Loucy (cell line): ENCODE results near the gene CLDN5.

ENCODE experiments used
- H2AFZ ChIP-seq: fragments of 200-600 bp; sonication (generic); 2 replicates; pipeline ENCODE4 v1.6.0; 2016; ENCODE audit warnings: antibody characterized with exemption, mild to moderate bottlenecking, low read length, moderate library complexity
- H3F3A ChIP-seq: fragments of 200-600 bp; 2 replicates; pipeline ENCODE4 v1.6.0; 2016; ENCODE audit warnings: antibody characterized with exemption, low read depth, mild to moderate bottlenecking
- H3K27me3 ChIP-seq: fragments of 200-600 bp; sonication (generic); 2 replicates; pipeline ENCODE4 v1.6.1; 2014; ENCODE audit warnings: low read length, mild to moderate bottlenecking; ENCODE audit not compliant: insufficient read depth, poor library complexity, severe bottlenecking
- H3K36me3 ChIP-seq: fragments of 200-600 bp; sonication (generic); 2 replicates; pipeline ENCODE4 v1.6.1; 2016; ENCODE audit warnings: low read length; ENCODE audit not compliant: insufficient read depth
- H3K4me1 ChIP-seq: fragments of 200-600 bp; sonication (generic); 2 replicates; pipeline ENCODE4 v1.5.1; 2014; ENCODE audit warnings: low read length, mild to moderate bottlenecking; ENCODE audit not compliant: insufficient read depth, poor library complexity, severe bottlenecking
- H3K4me2 ChIP-seq: fragments of 200-600 bp; sonication (generic); 2 replicates; pipeline ENCODE4 v1.6.0; 2014; ENCODE audit warnings: antibody characterized with exemption, low read length, low read depth, mild to moderate bottlenecking; ENCODE audit not compliant: poor library complexity, severe bottlenecking
- H3K4me3 ChIP-seq: fragments of 200-600 bp; sonication (generic); 2 replicates; pipeline ENCODE4 v1.5.1; 2014; ENCODE audit warnings: low read length, mild to moderate bottlenecking, mixed read lengths; ENCODE audit not compliant: poor library complexity, severe bottlenecking
- H3K79me2 ChIP-seq: fragments of 200-600 bp; sonication (generic); 2 replicates; pipeline ENCODE4 v1.6.1; 2014; ENCODE audit warnings: low read length; ENCODE audit not compliant: insufficient read depth
- H3K9ac ChIP-seq: fragments of 200-600 bp; sonication (generic); 2 replicates; pipeline ENCODE4 v1.6.0; 2014; ENCODE audit warnings: mild to moderate bottlenecking, low read depth, low read length, moderate library complexity; ENCODE audit not compliant: poor library complexity, severe bottlenecking
- H3K9me2 ChIP-seq: fragments of 200-600 bp; sonication (generic); replicated peaks from 2 replicates; pipeline ENCODE4 v1.6.1; 2016; ENCODE audit warnings: low read depth, low read length, mixed read lengths
- H3K9me3 ChIP-seq: fragments of 200-600 bp; sonication (generic); 2 replicates; pipeline ENCODE4 v1.6.1; 2014; ENCODE audit warnings: mild to moderate bottlenecking, antibody characterized with exemption, low read length, low read depth; ENCODE audit not compliant: insufficient read depth
- H4K20me1 ChIP-seq: fragments of 200-600 bp; sonication (generic); 2 replicates; pipeline ENCODE4 v1.6.0; 2014; ENCODE audit warnings: antibody characterized with exemption, low read length, mild to moderate bottlenecking; ENCODE audit not compliant: insufficient read depth, poor library complexity, severe bottlenecking
- CTCF ChIP-seq: fragments of 200-600 bp; sonication (generic); conservative IDR thresholded peaks from 2 replicates; pipeline ENCODE4 v1.5.1; 2014; ENCODE audit warnings: mild to moderate bottlenecking, antibody characterized with exemption, low read length
- EZH2phosphoT487 ChIP-seq: fragments of 200-600 bp; IDR thresholded peaks from 2 replicates; pipeline ENCODE4 v1.6.1; 2018; ENCODE audit warnings: antibody characterized with exemption, mild to moderate bottlenecking, moderate library complexity, borderline replicate concordance

The CLDN5 gene

GRCh38 chr22:19478901-19479354 lies 45.3 kb downstream of the CLDN5 start, which contains the start of gene UFD1:
Gene UFD1, minus strand, starts transcription at chr22:19479193. Its CDS starts 108 bp downstream, at chr22:19479085.
- no peak for TF ChIP-seq CTCF
- no peak for TF ChIP-seq EZH2phosphoT487
- Histone ChIP-seq H3K27me3 (no peaks in the 10 kb centered on the region), H3K9me2 (no peaks in the 10 kb centered on the region), H3K9me3 (no peaks in the 10 kb centered on the region), H3K4me1 (peaks cover 33% of the 10 kb centered on the region), H4K20me1 (peaks cover 25% of the 10 kb centered on the region), H2AFZ (peak within 1 kb of the TSS; percentile 99), H3K79me2 (peaks cover 81% of the 10 kb centered on the region), H3K4me3 (peak within 1 kb of the TSS; percentile 82), H3K36me3 (peaks cover 14% of the 10 kb centered on the region; the same call in 1 of the 2 replicates), H3K9ac (peak within 1 kb of the TSS; percentile 74), H3F3A (no peaks in the 10 kb centered on the region), H3K4me2 (peak within 1 kb of the TSS; percentile 89)

GRCh38 chr22:19478045-19478900 lies 45.9 kb downstream of the CLDN5 start:
- peaks cover 25% of the 10 kb centered on the region for H4K20me1 ChIP-seq
- no peaks in the 10 kb centered on the region for H3F3A ChIP-seq
- no peaks in the 10 kb centered on the region for H3K27me3 ChIP-seq
- H3K9ac ChIP-seq, result peak overlapping the region; percentile 74
- H2AFZ ChIP-seq, result peak overlapping the region; percentile 99
- peaks cover 33% of the 10 kb centered on the region for H3K4me1 ChIP-seq
- no peaks in the 10 kb centered on the region for H3K9me3 ChIP-seq
- peak overlapping the region; percentile 82 for H3K4me3 ChIP-seq
- peaks cover 74% of the 10 kb centered on the region for H3K79me2 ChIP-seq
- H3K9me2 ChIP-seq, result no peaks in the 10 kb centered on the region
- peaks cover 14% of the 10 kb centered on the region; the same call in 1 of the 2 replicates for H3K36me3 ChIP-seq
- H3K4me2 ChIP-seq, result peak overlapping the region; percentile 89
- TF ChIP-seq CTCF, result no peak

- no peak overlapping the region for H2AFZ ChIP-seq
- H4K20me1 ChIP-seq, result peaks cover 25% of the 10 kb centered on the region
- H3K27me3 ChIP-seq, result no peaks in the 10 kb centered on the region
- H3K9me3 ChIP-seq, result no peaks in the 10 kb centered on the region
- no peaks in the 10 kb centered on the region for H3F3A ChIP-seq
- peak overlapping the region; percentile 82 for H3K4me3 ChIP-seq
- H3K9ac ChIP-seq, result peak overlapping the region; percentile 74
- TF ChIP-seq CTCF (peak; percentile 57), EZH2phosphoT487 (no peak)
- peaks cover 33% of the 10 kb centered on the region for H3K4me1 ChIP-seq
- H3K9me2 ChIP-seq, result no peaks in the 10 kb centered on the region
- peaks cover 11% of the 10 kb centered on the region; the same call in 1 of the 2 replicates for H3K36me3 ChIP-seq
- peak overlapping the region; percentile 89 for H3K4me2 ChIP-seq
- peaks cover 69% of the 10 kb centered on the region for H3K79me2 ChIP-seq
Measured at GRCh38 chr22:19477321-19478044, 46.7 kb downstream of the CLDN5 start.
